Mesothelial cell of epicardium (in vitro differentiated cells): ENCODE data around the gene C1QTNF1. TPM values are rescaled to one million over a fixed set of nuclear protein-coding genes. Genes with fewer than 3 reads are reported as not detected.

Experiments used
- DNase-seq, 2 experiments: peaks; one replicate each; pipeline ENCODE4 v3.0.0; 2021; ENCODE audit warnings: low spot score in 2 of 2; ENCODE audit not compliant: unreplicated experiment in 2 of 2
- H3K27ac Mint-ChIP-seq: 2 replicates; pipeline ENCODE4 v1.8.0; 2021; ENCODE audit warnings: mixed read lengths
- H3K27me3 Mint-ChIP-seq: 2 replicates; pipeline ENCODE4 v1.8.0; 2021; ENCODE audit warnings: low read depth, mixed read lengths
- H3K36me3 Mint-ChIP-seq: 2 replicates; pipeline ENCODE4 v1.8.0; 2021; ENCODE audit warnings: mixed read lengths
- H3K4me1 Mint-ChIP-seq: 2 replicates; pipeline ENCODE4 v1.8.0; 2021; ENCODE audit warnings: mixed read lengths
- H3K4me3 Mint-ChIP-seq: 2 replicates; pipeline ENCODE4 v1.8.0; 2021; ENCODE audit warnings: mild to moderate bottlenecking, moderate library complexity, mixed read lengths
- H3K9me3 Mint-ChIP-seq: 2 replicates; pipeline ENCODE4 v1.8.0; 2021; ENCODE audit warnings: mixed read lengths
- total RNA-seq: library from RNA; stranded (reverse); gene quantifications from 3 replicates; pipeline ENCODE4 v1.2.1, GENCODE V29; 2021
- TF ChIP-seq, protein P1 (sequence below): fragments of 200-600 bp; sonication (generic); IDR thresholded peaks from one replicate; pipeline ENCODE4 v1.5.0; 2021; ENCODE audit warnings: antibody characterized with exemption; ENCODE audit not compliant: unreplicated experiment

The C1QTNF1 gene
- total RNA-seq, 1 donor from 2014 or later = 22.1 TPM

DNA sequence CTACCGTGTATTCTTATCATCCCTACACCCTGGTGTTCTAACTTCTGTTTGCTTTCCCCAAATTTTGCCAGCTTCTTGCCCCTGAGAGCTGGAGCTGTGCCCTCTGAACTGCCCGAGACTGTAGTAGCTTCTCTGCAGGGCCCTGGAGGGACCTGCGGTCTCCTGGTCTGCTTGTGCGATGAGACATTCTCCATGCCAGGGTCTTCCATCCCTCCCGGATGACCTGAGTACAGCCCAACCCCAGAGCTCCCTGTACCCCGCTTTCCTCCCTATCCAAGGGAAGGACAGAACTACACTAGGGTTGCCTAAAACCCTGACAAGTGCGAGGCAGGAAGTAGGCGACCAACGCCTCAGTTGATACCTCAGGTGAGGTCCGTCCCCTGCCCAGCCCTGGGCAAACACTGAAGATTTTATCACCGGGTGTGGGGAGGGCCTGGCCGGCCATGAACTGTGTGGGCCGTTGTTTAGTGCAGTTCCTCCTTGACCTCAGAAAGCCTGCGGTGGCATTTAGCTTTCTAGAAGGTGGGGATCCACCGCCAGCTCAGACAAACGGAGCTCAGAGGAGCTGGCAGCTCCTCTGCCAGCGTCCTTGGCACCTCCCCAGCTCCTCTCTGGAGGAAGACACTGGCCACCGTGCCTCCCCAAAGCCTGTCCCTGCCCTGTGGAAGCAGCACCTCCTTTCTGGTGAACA, 28.1 kb upstream of the C1QTNF1 start:
- Mint-ChIP-seq H3K9me3 (no peaks in the 10 kb centered on the region), H3K27ac (no peak overlapping the region), H3K4me1 (no peaks in the 10 kb centered on the region), H3K4me3 (no peak overlapping the region), H3K27me3 (no peaks in the 10 kb centered on the region), H3K36me3 (peaks cover 40% of the 10 kb centered on the region)
- DNase-seq = no peak
- TF ChIP-seq, protein P1, sequence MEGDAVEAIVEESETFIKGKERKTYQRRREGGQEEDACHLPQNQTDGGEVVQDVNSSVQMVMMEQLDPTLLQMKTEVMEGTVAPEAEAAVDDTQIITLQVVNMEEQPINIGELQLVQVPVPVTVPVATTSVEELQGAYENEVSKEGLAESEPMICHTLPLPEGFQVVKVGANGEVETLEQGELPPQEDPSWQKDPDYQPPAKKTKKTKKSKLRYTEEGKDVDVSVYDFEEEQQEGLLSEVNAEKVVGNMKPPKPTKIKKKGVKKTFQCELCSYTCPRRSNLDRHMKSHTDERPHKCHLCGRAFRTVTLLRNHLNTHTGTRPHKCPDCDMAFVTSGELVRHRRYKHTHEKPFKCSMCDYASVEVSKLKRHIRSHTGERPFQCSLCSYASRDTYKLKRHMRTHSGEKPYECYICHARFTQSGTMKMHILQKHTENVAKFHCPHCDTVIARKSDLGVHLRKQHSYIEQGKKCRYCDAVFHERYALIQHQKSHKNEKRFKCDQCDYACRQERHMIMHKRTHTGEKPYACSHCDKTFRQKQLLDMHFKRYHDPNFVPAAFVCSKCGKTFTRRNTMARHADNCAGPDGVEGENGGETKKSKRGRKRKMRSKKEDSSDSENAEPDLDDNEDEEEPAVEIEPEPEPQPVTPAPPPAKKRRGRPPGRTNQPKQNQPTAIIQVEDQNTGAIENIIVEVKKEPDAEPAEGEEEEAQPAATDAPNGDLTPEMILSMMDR = no peak

DNA sequence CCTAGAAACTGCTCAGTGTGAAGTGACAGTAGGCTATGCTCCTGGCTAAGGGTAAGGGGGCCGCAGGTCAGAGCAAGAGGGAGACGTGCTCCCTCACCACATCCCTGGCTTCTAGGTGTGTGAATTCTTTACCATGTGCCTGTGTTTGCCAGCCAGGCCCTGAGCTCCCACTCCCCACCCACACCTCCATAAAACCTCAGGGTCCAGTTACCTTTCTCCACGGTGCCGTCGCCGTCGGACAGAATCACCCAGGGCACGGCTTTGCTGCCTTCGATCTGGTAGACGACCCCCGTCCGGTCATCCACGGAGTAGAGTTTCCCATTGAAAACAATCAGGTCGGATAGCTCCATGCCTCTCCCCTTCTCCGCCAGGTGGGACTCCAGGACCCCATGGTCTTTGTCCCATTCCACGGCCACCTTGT, 27.2 kb upstream of the C1QTNF1 start:
- TF ChIP-seq, protein P1 = no peak
- DNase-seq = no peak
- H3K4me3 Mint-ChIP-seq = no peak overlapping the region
- H3K9me3 Mint-ChIP-seq = no peaks in the 10 kb centered on the region
- H3K36me3 Mint-ChIP-seq = peaks cover 36% of the 10 kb centered on the region
- no peaks in the 10 kb centered on the region for H3K4me1 Mint-ChIP-seq
- no peak overlapping the region for H3K27ac Mint-ChIP-seq
- H3K27me3 Mint-ChIP-seq = no peaks in the 10 kb centered on the region

DNA sequence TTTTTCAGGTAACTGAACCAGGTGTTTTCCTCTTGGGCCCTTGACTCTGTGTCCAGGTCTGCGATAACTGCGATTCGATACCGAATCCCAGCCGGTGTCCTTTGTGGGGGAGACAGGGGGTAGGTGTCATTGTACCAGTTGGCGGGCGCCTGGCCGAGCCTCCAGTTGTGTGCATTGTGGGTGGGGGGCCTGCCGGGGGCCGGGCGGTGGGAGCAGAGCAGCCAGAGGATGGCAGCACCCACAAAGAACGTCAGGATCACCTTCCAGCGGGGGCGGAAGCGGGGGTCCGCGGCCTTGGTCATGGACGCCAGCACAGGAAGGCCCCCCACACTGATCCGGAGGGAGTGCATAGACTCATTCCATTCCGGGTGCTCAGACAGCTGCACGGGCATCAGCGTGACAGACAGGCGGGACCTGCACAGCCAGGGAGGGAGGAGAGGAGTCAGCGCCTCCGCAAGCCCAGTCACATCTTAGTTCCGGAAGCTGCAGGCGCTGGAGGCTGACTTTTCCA, 26.7 kb upstream of the C1QTNF1 start:
- TF ChIP-seq, protein P1 = no peak
- Mint-ChIP-seq H3K27ac (no peak overlapping the region), H3K4me3 (no peak overlapping the region), H3K9me3 (no peaks in the 10 kb centered on the region), H3K36me3 (peaks cover 34% of the 10 kb centered on the region), H3K4me1 (no peaks in the 10 kb centered on the region), H3K27me3 (no peaks in the 10 kb centered on the region)
- DNase-seq = no peak

DNA sequence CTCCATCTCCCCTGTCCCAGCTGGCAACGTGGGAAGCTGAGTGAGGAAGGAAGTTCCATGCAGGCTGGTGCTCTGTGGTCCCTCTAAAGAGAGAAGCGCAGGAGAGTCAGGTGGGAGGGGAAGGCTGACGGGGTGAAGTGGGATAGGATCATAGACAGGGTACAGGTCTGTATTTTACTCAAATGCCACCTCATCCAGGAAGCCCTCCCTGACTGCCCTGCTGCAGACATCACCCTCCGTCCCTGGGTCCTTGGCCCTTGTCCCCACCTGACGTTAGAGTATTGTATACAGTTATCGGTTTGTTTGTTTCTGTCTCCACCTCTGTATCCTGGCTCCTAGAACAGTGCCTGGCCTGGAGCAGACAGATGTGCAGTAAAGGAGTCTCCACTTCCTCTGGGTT, 26.1 kb upstream of the C1QTNF1 start:
- Mint-ChIP-seq H3K36me3 (peaks cover 30% of the 10 kb centered on the region), H3K27me3 (no peaks in the 10 kb centered on the region), H3K9me3 (no peaks in the 10 kb centered on the region), H3K4me3 (no peak overlapping the region), H3K4me1 (no peaks in the 10 kb centered on the region), H3K27ac (no peak overlapping the region)
- TF ChIP-seq, protein P1 = no peak
- DNase-seq = no peak

DNA sequence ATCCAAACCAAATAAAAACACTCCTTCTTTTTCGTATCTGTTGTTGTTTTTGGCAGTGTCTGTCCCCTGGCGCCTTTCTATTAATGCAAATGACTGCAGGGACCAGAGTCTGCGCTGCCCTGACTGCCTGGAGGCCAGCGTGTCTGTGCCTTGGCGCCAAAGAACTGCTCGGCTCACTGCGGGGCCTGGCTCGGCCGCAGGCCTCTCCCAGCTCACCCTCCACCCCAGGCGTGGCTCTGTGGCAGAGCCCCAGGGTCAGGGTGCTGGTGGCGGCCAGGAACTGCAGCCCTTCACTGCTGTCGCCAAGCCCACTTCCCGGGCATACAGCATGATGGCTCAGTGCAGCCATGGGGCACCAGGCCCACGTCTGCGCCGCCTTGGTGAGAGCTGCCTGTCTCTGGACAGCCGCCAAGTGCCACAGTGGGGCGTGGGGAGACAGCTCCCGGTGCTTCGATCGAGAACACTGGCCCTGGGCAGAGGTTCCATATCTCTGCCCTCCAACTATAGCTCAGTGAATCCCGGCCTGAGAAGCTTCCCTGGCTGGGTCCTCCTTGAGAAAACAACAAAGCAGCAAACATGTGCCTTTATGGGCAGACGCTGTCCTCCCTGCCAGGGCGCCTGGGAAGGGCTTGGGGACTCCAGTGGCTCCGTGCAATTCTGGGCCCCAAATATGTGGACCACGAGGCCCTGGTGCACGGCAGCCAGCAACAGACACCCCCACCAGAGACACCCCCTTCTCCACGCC, 25.5 kb upstream of the C1QTNF1 start:
- Mint-ChIP-seq H3K27ac (no peak overlapping the region), H3K36me3 (peaks cover 25% of the 10 kb centered on the region), H3K4me3 (no peak overlapping the region), H3K4me1 (no peaks in the 10 kb centered on the region), H3K27me3 (no peaks in the 10 kb centered on the region), H3K9me3 (no peaks in the 10 kb centered on the region)
- no peak for DNase-seq
- TF ChIP-seq, protein P1 = no peak
